Measurements from ENCODE around the gene CFAP20DC.

DNA sequence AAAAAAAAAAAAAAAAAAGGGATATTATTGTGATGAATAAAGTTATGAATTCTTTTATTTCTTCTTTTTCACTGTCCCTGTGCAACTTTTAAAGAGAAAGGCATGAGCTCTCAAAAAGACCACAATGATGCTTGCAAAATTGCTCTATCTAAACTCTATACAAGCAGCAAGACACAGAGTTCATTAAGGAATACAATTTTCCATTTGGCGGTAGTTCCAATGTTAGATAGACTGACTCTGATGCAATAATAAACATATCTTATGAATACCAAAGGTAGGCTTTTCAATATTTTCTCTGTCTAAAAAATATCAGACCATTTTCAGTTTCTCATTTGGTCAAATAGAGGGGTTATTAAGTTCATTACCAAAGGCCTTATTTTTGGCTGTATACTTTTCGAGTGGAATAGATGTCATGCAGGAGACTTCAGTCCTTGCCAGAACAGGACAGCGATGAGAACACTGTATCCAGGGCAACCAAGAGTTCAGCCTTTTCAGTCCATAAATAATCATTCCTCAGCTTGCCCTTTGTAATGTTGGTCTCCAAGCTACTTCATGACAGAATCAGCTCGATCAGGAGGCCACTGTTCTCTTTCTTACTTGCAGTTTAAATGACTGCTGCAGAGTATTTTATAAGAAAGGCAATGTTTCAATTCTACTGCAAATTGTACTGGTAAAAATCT, 220.4 kb downstream of the CFAP20DC start:
- TF ChIP-seq, protein P1, sequence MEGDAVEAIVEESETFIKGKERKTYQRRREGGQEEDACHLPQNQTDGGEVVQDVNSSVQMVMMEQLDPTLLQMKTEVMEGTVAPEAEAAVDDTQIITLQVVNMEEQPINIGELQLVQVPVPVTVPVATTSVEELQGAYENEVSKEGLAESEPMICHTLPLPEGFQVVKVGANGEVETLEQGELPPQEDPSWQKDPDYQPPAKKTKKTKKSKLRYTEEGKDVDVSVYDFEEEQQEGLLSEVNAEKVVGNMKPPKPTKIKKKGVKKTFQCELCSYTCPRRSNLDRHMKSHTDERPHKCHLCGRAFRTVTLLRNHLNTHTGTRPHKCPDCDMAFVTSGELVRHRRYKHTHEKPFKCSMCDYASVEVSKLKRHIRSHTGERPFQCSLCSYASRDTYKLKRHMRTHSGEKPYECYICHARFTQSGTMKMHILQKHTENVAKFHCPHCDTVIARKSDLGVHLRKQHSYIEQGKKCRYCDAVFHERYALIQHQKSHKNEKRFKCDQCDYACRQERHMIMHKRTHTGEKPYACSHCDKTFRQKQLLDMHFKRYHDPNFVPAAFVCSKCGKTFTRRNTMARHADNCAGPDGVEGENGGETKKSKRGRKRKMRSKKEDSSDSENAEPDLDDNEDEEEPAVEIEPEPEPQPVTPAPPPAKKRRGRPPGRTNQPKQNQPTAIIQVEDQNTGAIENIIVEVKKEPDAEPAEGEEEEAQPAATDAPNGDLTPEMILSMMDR (IDR thresholded peaks at IDR 0.05; ENCODE audit: low read depth, low read length), result no peak
- no peak for TF ChIP-seq EZH2phosphoT487 (IDR thresholded peaks at IDR 0.05; ENCODE audit: low read depth)

Measured in OCI-LY3 (cell line).